Measurements from ENCODE around the gene ACSS1. TPM values are rescaled to one million over a fixed set of nuclear protein-coding genes. Genes with fewer than 3 reads are reported as not detected.

Gene ACSS1
- total and polyA plus RNA-seq, 2 experiments from 2014 or later = not detected

- TF ChIP-seq CTCF (IDR thresholded peaks at IDR 0.05; ENCODE audit: low read depth, low read length) = no peak
- peaks cover 21% of the 10 kb centered on the region for H3K27me3 ChIP-seq
- H3K27ac ChIP-seq = no peak overlapping the region
- no peaks in the 10 kb centered on the region for H3K4me1 ChIP-seq (ENCODE audit: low read depth)
- H3K4me3 ChIP-seq = no peak overlapping the region
- H3K9me3 ChIP-seq (ENCODE audit: low read depth) = no peaks in the 10 kb centered on the region
- H3K36me3 ChIP-seq = no peaks in the 10 kb centered on the region
- DNase-seq (ENCODE audit: low read depth in 1 of 2, low spot score in 1 of 2) = no peak
These were observed 12.6 kb downstream of the ACSS1 start for GRCh38 chr20:25045343-25045712.

GRCh38 chr20:25044660-25045342 lies 13.1 kb downstream of the ACSS1 start:
- Histone ChIP-seq H3K27ac (no peak overlapping the region), H3K9me3 (ENCODE audit: low read depth) (no peaks in the 10 kb centered on the region), H3K36me3 (no peaks in the 10 kb centered on the region), H3K27me3 (peaks cover 17% of the 10 kb centered on the region), H3K4me1 (ENCODE audit: low read depth) (no peaks in the 10 kb centered on the region), H3K4me3 (no peak overlapping the region)
- no peak for TF ChIP-seq CTCF (IDR thresholded peaks at IDR 0.05; ENCODE audit: low read depth, low read length)
- DNase-seq (ENCODE audit: low read depth in 1 of 2, low spot score in 1 of 2) = no peak

- no peak for TF ChIP-seq CTCF (IDR thresholded peaks at IDR 0.05; ENCODE audit: low read depth, low read length)
- Histone ChIP-seq H3K36me3 (no peaks in the 10 kb centered on the region), H3K9me3 (ENCODE audit: low read depth) (no peaks in the 10 kb centered on the region), H3K27me3 (peaks cover 11% of the 10 kb centered on the region), H3K4me3 (no peak overlapping the region), H3K4me1 (ENCODE audit: low read depth) (no peaks in the 10 kb centered on the region), H3K27ac (no peak overlapping the region)
- no peak for DNase-seq (ENCODE audit: low read depth in 1 of 2, low spot score in 1 of 2)
These were observed 13.7 kb downstream of the ACSS1 start for GRCh38 chr20:25044261-25044560.

- H3K36me3 ChIP-seq = no peaks in the 10 kb centered on the region
- no peak for DNase-seq (ENCODE audit: low read depth in 1 of 2, low spot score in 1 of 2)
- no peak for TF ChIP-seq CTCF (IDR thresholded peaks at IDR 0.05; ENCODE audit: low read depth, low read length)
- no peaks in the 10 kb centered on the region for H3K4me1 ChIP-seq (ENCODE audit: low read depth)
- no peak overlapping the region for H3K4me3 ChIP-seq
- H3K27ac ChIP-seq = no peak overlapping the region
- H3K27me3 ChIP-seq = peaks cover 8% of the 10 kb centered on the region
- no peaks in the 10 kb centered on the region for H3K9me3 ChIP-seq (ENCODE audit: low read depth)
These were observed 14.3 kb downstream of the ACSS1 start for GRCh38 chr20:25043499-25044260.

GRCh38 chr20:25042531-25043498 lies 15.1 kb downstream of the ACSS1 start:
- Histone ChIP-seq H3K27ac (no peak overlapping the region), H3K27me3 (peaks cover 1% of the 10 kb centered on the region), H3K9me3 (ENCODE audit: low read depth) (no peaks in the 10 kb centered on the region), H3K4me3 (no peak overlapping the region), H3K4me1 (ENCODE audit: low read depth) (no peaks in the 10 kb centered on the region), H3K36me3 (no peaks in the 10 kb centered on the region)
- TF ChIP-seq CTCF (IDR thresholded peaks at IDR 0.05; ENCODE audit: low read depth, low read length) = no peak
- no peak for DNase-seq (ENCODE audit: low read depth in 1 of 2, low spot score in 1 of 2)

Data from cardiac muscle cell (in vitro differentiated cells and primary cell).